ENCODE data around the gene NSMCE1.

Gene NSMCE1

GRCh38 chr16:27314161-27314723 is 45.7 kb upstream of the NSMCE1 start:
- H3K4me3 ChIP-seq (ENCODE audit: low read depth, low read length) = peak overlapping the region; percentile 87
- TF ChIP-seq CTCF (IDR thresholded peaks at IDR 0.05; ENCODE audit: low read depth, low read length) = no peak

- TF ChIP-seq CTCF (IDR thresholded peaks at IDR 0.05; ENCODE audit: low read depth, low read length) = no peak
Observed at GRCh38 chr16:27313422-27314160, 45.0 kb upstream of the NSMCE1 start, which contains the start of gene IL4R. Gene IL4R, plus strand, starts transcription at chr16:27313974. Its CDS starts 26,230 bp downstream, at chr16:27340204.

GRCh38 chr16:27312580-27313421 is 44.2 kb upstream of the NSMCE1 start:
- peak overlapping the region; percentile 87 for H3K4me3 ChIP-seq (ENCODE audit: low read depth, low read length)
- no peak for TF ChIP-seq CTCF (IDR thresholded peaks at IDR 0.05; ENCODE audit: low read depth, low read length)

More at GRCh38 chr16:27313422-27314160, 45.0 kb upstream of the NSMCE1 start, which contains the start of gene IL4R:
- peak within 1 kb of the TSS; percentile 87 for H3K4me3 ChIP-seq (ENCODE audit: low read depth, low read length)

DNA sequence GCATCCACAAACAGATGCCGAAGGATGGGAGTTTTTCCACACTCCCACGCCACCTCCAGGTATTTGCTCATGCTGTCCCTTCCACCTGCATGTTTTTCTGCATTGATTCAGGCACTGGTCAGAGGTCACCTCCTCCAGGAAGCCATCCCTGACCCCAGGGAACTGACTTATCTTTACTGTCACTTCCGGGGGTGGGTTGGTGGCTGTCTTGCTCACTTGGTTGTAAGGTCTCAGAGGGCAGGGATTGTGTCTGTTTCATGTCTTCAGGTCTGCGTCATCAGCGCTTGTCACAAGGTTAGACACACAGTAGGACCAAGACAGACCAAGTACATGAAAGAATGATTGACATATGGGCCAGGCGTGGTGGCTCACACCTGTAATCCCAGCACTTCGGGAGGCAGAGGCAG is 43.3 kb upstream of the NSMCE1 start:
- no peak overlapping the region for H3K4me3 ChIP-seq (ENCODE audit: low read depth, low read length)
- TF ChIP-seq CTCF (IDR thresholded peaks at IDR 0.05; ENCODE audit: low read depth, low read length) = no peak

DNA sequence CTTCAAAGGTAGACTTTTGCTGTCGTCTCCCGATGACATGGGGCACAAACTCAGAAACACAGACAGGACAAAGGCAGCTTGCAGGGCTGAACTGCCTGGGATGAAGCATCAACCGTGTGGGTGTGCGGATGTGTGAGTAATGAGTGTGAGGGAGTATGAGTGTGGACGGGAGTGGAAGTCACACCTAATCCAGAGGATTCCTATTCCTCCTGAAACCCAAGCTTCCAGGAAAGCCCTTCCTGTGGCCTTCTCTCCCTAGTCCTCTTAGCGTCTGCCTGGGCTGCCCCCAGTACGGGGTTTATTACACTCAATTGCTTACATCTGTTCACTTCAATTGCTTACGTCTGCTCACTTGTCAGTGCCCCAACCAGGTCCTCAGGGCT is 42.9 kb upstream of the NSMCE1 start:
- TF ChIP-seq CTCF (IDR thresholded peaks at IDR 0.05; ENCODE audit: low read depth, low read length) = no peak
- no peak overlapping the region for H3K4me3 ChIP-seq (ENCODE audit: low read depth, low read length)

DNA sequence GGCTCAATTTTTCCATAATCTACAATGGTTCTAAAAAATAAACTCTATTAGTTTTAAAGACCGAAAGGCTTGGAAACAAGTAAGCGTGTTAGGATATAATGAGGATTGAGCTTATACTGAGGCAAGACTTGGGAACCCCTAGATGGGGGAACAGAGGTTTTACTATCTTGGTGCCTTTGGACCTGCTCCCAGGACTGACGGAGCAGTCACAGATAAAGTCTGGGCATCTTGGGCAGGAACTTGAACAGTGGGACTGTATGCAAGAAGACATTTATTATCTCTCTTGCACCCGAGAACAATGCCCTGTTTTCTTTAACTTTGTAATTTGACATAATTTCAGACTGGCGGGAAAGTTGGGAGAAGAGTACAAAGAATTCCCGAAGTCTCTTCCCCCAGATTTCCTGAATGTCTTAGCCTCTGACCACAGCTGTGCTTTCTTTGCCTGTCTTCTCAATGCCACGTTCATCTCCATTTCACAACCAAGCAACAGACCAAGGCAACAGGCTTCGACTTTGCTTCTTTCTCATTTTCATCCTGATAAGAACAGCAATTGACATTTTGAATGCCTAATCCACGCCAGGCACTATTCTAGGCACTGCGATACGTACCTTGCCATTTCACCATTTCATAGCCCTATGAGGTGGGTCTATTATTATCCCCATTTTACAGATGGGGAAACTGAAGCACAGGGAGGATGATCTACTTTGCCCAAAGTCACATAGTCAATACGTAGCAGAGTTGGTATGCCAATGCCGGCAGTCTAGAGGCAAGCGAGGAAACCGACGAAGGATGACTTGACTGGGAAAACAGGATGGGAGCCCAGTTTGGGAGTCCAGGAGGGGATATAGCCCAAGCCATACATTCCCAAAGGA is 42.2 kb upstream of the NSMCE1 start:
- no peak overlapping the region for H3K4me3 ChIP-seq (ENCODE audit: low read depth, low read length)
- TF ChIP-seq CTCF (IDR thresholded peaks at IDR 0.05; ENCODE audit: low read depth, low read length) = no peak

Measured in WI38 (cell line).